GM12873 (cell line): ENCODE results near the gene ATG10.

Source experiments
- CTCF ChIP-seq: IDR thresholded peaks from 2 replicates; pipeline ENCODE4 v1.5.1; 2012; ENCODE audit warnings: low read depth, mild to moderate bottlenecking, moderate library complexity, low read length, control low read depth; ENCODE audit not compliant: insufficient read depth; ENCODE audit errors: missing control alignments

The ATG10 gene

GRCh38 chr5:82182662-82183061, 210.8 kb downstream of the ATG10 start:
- TF ChIP-seq CTCF = no peak

- TF ChIP-seq CTCF = no peak
Measured at GRCh38 chr5:82183828-82184227, 212.0 kb downstream of the ATG10 start.

- TF ChIP-seq CTCF = no peak
Measured at GRCh38 chr5:82185851-82186250, 214.0 kb downstream of the ATG10 start.

- no peak for TF ChIP-seq CTCF
Measured at GRCh38 chr5:82197550-82197949, 225.7 kb downstream of the ATG10 start.

GRCh38 chr5:82204567-82204966, 232.7 kb downstream of the ATG10 start:
- no peak for TF ChIP-seq CTCF

GRCh38 chr5:82205005-82205404, 233.2 kb downstream of the ATG10 start:
- no peak for TF ChIP-seq CTCF

- no peak for TF ChIP-seq CTCF
Measured at GRCh38 chr5:82208371-82208770, 236.5 kb downstream of the ATG10 start.
